ENCODE data around the gene SNX30.

SNX30 gene

DNA sequence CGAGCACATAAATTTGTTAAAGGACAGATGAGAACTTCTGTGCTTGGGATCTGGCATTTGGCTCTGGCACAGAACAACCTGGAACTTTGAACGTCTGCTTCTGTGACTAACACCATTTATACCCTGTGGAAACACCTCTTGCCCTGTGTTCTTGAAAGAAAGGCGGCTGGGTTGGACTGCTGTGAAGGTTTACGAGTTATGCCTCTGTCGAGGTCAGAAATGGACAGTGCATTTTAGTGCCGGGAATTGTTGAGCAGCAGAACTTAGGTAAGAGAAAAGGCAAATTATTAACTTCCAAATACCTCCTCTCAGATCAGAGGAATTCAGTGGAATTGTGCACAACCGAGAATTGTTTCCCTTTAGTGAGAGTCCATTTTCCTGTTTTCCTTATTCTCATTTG lies 18.6 kb upstream of the SNX30 start:
- DNase-seq (ENCODE audit: low read depth in 2 of 2) = no peak
- no peak overlapping the region for H3K4me3 ChIP-seq (replicated peaks in 1 of 2; ENCODE audit: low read depth in 2 of 2, low read length in 2 of 2)
- TF ChIP-seq, protein P1, sequence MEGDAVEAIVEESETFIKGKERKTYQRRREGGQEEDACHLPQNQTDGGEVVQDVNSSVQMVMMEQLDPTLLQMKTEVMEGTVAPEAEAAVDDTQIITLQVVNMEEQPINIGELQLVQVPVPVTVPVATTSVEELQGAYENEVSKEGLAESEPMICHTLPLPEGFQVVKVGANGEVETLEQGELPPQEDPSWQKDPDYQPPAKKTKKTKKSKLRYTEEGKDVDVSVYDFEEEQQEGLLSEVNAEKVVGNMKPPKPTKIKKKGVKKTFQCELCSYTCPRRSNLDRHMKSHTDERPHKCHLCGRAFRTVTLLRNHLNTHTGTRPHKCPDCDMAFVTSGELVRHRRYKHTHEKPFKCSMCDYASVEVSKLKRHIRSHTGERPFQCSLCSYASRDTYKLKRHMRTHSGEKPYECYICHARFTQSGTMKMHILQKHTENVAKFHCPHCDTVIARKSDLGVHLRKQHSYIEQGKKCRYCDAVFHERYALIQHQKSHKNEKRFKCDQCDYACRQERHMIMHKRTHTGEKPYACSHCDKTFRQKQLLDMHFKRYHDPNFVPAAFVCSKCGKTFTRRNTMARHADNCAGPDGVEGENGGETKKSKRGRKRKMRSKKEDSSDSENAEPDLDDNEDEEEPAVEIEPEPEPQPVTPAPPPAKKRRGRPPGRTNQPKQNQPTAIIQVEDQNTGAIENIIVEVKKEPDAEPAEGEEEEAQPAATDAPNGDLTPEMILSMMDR (IDR thresholded peaks at IDR 0.05; ENCODE audit: low read depth, low read length) = no peak

DNA sequence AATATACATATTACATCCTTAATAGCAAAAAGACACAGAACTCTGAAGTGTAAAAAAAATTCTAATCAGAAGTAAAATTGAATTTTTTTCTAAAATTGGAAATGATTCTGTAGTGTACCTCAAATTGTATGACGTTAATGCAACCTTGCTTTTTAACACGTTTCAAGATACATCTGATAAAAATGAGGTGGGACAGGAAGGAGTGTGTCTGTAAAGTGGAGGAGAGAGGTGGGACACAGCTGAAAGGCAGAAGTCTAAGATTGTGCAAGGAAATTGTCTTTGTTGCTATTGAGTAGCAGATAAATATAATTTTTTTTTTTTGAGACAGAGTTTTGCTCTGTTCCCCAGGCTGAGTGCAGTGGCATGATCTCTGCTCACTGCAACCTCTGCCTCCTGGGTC lies 15.7 kb upstream of the SNX30 start:
- TF ChIP-seq, protein P1 (IDR thresholded peaks at IDR 0.05; ENCODE audit: low read depth, low read length) = no peak
- no peak overlapping the region for H3K4me3 ChIP-seq (replicated peaks in 1 of 2; ENCODE audit: low read depth in 2 of 2, low read length in 2 of 2)
- no peak for DNase-seq (ENCODE audit: low read depth in 2 of 2)

DNA sequence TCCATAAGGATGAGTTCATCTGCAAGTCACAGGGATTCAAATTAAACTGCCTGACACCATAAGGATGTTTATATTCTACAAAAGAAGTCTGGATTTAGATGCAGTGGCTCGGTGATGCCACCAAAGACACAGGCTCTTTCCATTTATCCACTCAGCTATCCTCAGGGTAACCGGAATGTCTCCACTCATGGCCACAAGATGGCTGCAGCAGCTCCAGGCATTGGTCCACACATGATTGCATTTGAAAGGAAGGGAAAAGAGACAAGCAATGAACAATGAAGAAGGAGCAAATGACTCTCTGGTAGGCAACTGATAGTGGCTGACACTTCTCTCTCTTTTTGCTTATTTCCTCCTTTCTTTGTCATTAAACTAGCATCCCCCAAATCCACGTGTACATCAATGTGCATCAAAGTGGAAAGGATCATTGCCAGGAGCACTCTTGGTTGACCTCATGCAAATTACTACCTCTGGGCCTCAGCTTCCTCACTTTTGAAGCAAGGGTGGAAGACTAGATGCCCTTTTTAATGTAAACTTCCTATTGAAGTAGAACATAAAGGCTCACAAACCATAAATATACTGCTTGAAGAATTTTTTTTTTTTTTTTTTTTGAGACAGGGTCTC lies 7.2 kb upstream of the SNX30 start:
- TF ChIP-seq, protein P1 (IDR thresholded peaks at IDR 0.05; ENCODE audit: low read depth, low read length) = peak; percentile 7
- no peak for DNase-seq (ENCODE audit: low read depth in 2 of 2)
- no peak overlapping the region for H3K4me3 ChIP-seq (replicated peaks in 1 of 2; ENCODE audit: low read depth in 2 of 2, low read length in 2 of 2)

DNA sequence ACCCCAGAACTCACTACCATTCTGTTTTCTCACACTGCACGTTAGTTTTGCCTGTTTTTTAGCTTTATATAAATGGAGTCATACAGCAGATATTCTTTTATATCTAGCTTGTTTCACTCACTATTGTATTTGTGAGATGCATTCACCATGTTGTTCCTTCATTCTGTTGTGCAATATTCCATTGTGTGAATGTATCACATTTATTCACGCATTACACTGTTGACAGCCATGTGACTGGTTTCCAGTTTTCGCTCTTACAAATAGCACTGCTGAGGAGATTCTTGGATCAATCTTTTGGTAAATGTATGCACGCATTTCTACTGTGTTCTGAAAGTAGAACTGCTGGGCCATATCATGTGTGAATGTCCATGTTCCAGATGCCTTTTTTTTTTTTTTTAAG lies 6.4 kb upstream of the SNX30 start:
- peak; percentile 32 to 51 for DNase-seq (ENCODE audit: low read depth in 2 of 2)
- TF ChIP-seq, protein P1 (IDR thresholded peaks at IDR 0.05; ENCODE audit: low read depth, low read length) = no peak
- no peak overlapping the region for H3K4me3 ChIP-seq (replicated peaks in 1 of 2; ENCODE audit: low read depth in 2 of 2, low read length in 2 of 2)

DNA sequence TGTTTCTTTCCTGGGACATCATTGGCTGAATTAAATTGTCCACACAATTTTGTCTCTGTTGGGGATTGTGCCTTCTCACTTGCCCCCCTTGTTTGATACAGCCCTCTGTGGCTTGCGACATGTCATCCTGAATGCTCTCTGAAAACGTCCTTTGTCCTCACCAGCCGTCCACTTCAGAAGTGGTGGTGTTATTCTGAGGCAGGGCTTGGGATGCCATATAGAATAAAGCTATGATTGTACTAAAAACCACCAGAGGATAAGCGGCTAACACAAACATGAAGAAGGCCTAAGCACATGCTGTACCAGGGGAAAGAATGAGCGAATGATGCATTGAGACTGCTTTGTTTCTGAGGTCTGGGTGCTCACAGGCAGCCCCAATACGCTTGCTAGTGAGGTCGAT lies 3.5 kb upstream of the SNX30 start:
- no peak for DNase-seq (ENCODE audit: low read depth in 2 of 2)
- no peak overlapping the region for H3K4me3 ChIP-seq (replicated peaks in 1 of 2; ENCODE audit: low read depth in 2 of 2, low read length in 2 of 2)
- TF ChIP-seq, protein P1 (IDR thresholded peaks at IDR 0.05; ENCODE audit: low read depth, low read length) = no peak

DNA sequence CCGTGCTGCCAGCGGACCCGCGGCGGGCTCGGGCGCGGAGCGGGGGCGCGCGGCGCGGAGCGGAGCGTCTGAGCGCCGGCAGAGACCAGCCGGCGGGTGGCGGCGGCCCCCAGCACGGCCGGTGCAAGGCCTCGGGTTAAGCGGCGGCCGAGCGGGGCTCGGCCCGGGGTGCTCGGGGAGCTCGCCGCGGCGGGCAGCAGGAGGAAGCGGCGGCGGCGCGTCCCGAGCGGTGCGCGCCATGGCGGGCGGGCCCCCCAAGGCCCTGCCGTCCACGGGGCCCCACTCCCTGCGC lies 150 bp downstream of the SNX30 start:
- DNase-seq (ENCODE audit: low read depth in 2 of 2) = no peak
- peak overlapping the region; percentile 83 to 84 for H3K4me3 ChIP-seq (replicated peaks in 1 of 2; ENCODE audit: low read depth in 2 of 2, low read length in 2 of 2)
- TF ChIP-seq, protein P1 (IDR thresholded peaks at IDR 0.05; ENCODE audit: low read depth, low read length) = no peak
